Uterus (tissue), 2 donors: ENCODE results near the gene PLEKHM3.

ENCODE experiments used
- CTCF ChIP-seq, 4 experiments: fragments of 200-600 bp in 2 of 4; fragments of 450-650 bp in 2 of 4; sonication (generic) in 2 of 4; IDR thresholded peaks; one replicate each; pipeline ENCODE4 v1.5.1; 2016 to 2019; ENCODE audit warnings: antibody characterized with exemption in 4 of 4, mild to moderate bottlenecking in 2 of 4, moderate library complexity in 1 of 4
- POLR2A ChIP-seq, 2 donors: fragments of 450-650 bp; IDR thresholded peaks; one replicate each; pipeline ENCODE4 v1.6.1; 2016; ENCODE audit warnings: antibody characterized with exemption in 2 of 2, mild to moderate bottlenecking in 1 of 2, moderate library complexity in 1 of 2

GRCh38 chr2:207935121-207935990 lies 90.0 kb downstream of the PLEKHM3 start:
- TF ChIP-seq CTCF (IDR thresholded peaks at IDR 0.05) (no peak), POLR2A (IDR thresholded peaks at IDR 0.05) (no peak)
